ENCODE results near the gene TARM1.
"Not testable (repeated sequence)": the region's sequence is repeated elsewhere in the genome, so short reads cannot be mapped to it uniquely, and the experiment has no call there.

The TARM1 gene

DNA sequence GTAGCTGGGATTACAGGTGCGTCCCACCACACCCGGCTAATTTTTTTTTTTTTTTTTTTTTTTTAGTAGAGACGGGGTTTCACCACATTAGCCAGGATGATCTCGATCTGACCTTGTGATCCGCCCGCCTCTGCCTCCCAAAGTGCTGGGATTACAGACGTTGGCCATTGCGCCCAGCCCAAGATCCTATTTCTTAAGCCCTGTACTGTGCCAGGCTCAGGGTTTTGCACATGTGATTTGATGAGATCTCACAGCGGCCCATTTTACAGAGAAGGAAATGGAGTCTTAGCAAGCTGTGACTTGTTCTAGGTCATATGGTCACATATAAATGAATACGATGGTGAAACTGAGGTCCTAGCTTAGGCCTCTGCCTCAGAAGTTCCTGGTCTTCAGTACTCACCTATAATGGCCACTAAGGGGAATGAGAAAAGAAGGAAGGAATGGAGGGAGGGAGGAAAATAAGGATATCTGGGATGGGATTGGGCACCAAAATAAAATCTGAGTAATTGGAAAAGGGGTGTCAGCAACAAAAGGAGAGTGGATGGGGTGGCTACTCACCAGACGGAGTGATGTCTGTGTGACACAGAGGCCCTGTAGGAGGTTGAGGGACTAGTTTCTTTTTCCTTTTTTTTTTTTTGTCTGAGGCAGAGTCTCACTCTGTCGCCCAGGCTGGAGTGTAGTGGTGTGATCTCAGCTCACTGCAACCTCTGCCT lies 18.2 kb upstream of the TARM1 start:
- DNase-seq, result no peak

GRCh38 chr19:54096617-54097106 lies 15.5 kb upstream of the TARM1 start:
- no peak for DNase-seq

- DNase-seq, result not testable (repeated sequence)
Measured at GRCh38 chr19:54095859-54096616, 14.9 kb upstream of the TARM1 start.

DNA sequence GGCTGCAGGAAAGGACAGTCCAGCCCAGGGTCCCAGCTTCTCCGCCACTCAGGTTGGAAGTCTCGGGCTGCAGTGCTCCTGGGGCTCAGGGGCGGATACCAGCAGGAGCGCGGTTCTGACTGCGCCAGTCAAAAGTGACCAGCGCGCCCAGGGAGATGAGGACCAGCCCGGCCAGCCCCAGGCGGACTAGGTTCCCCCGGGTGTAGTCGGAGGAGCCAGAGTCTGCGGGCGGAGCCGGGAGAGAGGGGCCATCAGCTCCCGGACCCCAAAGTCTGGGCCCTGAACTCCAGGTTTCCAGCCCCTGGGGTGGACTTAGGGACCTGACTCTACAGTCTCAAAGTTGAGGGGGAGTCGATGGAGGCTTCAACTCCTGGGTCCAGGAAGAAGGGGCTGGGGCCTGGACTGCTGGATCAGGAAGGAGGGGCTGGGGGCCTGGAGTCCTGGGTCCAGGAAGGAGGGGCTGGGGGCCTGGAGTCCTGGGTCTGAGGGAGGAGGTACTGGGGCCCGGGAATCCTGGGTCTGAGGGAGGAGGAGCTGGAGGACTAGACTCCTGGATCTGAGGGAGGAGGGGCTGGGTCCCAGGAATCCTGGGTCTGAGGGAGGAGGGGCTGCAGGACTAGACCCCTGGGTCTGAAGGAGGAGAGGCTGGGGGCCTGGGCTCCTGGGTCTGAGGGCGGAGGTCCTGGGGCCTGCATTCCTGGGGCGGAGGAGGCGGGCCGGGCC lies 14.1 kb upstream of the TARM1 start:
- no peak for DNase-seq

DNA sequence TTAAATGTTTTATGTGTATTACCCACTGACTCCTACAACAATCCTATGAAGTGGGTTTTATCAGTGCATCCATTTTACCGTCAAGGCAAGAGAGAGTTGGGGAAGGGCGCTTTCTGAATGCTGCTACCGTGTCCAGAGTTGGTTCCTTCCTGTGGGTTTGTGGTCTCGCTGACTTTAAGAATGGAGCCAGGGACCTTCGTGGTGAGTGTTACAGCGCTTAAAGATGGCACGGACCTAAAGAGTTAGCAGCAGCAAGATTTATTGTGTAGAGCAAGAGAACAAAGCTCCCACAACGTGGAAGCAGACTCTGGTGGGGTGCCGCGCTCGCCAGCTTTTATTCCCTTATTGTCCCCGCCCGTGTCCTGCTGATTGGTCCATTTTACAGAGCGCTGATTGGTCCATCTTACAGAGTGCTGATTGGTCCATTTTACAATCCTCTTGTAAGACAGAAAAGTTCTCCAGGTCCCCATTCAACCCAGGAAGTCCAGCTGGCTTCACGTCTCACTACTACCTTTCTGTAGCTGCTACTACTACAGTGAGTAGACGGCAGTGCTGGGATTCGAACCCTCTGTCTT lies 13.3 kb upstream of the TARM1 start:
- no peak for DNase-seq

GRCh38 chr19:54084410-54084809 lies 3.2 kb upstream of the TARM1 start:
- no peak for DNase-seq

DNA sequence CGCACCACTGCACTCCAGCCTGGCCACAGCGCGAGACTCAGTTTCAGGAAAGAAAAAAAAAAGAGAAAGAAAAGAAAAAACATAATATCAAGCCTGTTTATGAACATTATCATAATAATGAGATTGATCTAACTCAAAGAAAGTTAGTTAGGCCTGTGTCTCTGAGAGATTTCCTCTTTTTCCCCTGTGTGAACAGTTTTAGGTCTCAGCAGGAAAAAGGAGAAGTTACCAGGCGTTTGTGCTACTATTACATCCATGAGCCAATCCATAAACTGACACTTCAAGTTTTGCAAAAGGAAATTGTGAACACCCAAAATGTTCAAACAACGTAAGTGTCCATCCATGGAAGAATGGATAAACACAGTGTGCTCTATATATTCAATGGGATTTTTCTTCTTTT lies 3.8 kb downstream of the TARM1 start:
- no peak for DNase-seq

DNA sequence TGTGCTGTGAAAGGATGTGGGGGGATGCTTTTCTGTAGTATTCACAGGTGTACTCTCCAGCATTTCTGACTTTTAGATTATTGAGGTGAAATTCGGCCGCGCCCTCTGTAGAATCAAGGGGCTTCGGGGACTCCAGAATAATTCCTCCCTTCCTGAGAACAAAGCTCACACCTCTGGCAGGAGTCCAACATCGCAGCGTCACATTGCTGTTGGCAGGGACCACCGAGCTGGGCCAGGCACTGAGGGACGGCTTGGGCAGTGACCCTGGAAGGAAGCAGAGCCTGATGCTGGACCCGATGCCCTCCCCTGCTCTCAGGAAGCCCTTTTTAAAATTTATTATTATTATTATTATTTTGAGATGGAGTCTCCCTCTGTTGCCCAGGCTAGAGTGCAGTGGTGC lies 6.3 kb downstream of the TARM1 start:
- DNase-seq, result no peak

DNA sequence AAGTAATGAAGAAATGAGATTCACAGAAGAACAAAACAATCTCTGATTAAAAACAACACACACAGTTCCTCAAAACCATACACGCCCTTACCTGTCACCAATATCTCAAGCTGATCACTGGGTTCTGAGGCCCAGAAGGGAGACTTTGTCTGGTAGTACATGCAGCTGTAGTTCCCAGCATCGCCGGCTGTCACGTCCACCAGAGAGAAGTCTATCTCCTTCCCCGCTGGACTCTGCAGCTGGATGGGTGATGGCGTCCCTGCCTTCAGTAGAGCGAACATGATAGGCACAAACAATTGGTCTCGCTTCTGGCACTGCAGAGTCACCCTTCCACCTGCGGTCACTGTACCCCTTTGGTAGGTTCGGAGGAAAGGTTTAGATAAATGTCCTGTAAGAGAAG lies 7.3 kb downstream of the TARM1 start:
- no peak for DNase-seq

- DNase-seq, result no peak
Measured at GRCh38 chr19:54069470-54069869, 11.7 kb downstream of the TARM1 start.

GRCh38 chr19:54063350-54064116 lies 17.6 kb downstream of the TARM1 start, which contains the start of gene VSTM1:
Gene VSTM1 (minus strand): TSS chr19:54063897. CDS start chr19:54063777, 120 bp downstream.
- DNase-seq, result no peak

DNA sequence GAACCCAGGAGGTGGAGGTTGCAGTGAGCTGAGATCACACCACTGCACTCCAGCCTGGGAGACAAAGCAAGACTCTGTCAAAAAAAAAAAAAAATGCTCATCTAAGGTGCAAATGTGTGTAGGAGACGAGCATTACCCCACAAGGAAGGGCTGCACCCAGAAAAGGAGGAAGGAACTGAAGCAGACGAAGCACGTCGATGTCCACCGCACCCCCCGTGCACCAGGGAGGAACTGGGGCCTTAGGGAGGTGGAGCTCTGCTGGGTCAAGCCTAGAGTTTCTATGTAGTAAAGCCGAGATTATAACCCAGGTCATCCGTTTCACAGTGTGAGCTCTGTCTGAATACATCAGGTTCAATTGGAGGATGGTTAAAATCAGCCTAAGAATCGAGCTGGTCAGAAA lies 18.5 kb downstream of the TARM1 start:
- no peak for DNase-seq

DNA sequence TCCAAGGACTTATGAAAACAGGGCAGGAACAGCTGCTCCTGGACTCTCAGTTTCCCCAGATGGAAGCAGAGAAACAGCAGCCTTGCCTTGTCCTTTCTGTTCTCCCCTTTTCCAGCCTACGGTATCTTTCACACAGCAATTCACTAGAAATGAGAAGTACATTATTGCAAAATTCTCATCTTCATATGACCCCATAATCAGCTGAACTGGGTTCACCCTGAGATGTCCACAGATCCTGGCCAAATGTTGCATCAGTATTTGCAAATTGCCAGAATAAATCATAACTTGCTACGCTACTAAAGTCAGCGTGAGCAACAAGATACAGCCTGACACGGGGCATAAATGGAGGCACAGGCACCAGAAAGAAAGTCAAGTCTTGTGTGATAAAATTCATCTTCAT lies 33.5 kb downstream of the TARM1 start:
- DNase-seq, result no peak

DNA sequence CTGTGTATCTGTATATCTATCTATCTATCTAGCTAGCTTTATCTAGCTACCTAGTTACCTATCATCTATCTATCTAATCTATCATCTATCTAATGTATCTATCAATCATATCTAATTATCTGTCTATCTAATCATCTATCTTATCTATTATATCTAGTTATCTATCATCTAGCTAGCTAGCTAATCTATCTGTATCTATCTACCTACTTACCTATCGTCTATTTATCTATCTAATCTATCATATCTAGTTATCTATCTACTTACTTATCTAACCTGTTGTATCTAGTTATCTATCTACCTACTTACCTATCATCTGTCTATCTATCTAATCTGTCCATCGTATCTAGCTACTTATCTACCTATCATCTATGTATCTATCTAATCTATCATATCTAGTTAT lies 35.4 kb downstream of the TARM1 start:
- no peak for DNase-seq

GRCh38 chr19:54042989-54043388 lies 38.2 kb downstream of the TARM1 start:
- DNase-seq, result no peak

GRCh38 chr19:54041969-54042606 lies 39.1 kb downstream of the TARM1 start:
- no peak for DNase-seq

DNA sequence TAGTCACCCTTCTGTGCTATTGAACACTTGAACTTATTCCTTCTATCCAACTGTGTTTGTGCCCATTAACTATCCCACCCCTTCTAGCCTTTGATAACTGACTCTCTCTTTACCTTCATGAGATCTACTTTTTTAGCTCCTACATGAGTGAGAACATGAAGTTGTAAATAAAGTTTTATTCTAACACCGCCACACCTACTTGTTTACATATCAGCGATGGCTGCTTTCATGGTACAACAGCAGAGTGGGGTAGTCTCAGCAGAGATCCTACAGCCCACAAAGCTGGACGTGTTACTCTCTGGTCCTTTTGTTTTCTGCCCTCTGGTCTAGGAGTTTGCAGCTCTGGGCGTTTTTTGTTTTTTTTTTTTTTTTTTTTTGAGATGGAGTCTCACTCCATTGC lies 41.2 kb downstream of the TARM1 start:
- DNase-seq, result no peak

- DNase-seq, result not testable (repeated sequence)
Measured at GRCh38 chr19:54036542-54036941, 44.6 kb downstream of the TARM1 start.

- no peak for DNase-seq
Measured at GRCh38 chr19:54035215-54036178, 45.7 kb downstream of the TARM1 start.

DNA sequence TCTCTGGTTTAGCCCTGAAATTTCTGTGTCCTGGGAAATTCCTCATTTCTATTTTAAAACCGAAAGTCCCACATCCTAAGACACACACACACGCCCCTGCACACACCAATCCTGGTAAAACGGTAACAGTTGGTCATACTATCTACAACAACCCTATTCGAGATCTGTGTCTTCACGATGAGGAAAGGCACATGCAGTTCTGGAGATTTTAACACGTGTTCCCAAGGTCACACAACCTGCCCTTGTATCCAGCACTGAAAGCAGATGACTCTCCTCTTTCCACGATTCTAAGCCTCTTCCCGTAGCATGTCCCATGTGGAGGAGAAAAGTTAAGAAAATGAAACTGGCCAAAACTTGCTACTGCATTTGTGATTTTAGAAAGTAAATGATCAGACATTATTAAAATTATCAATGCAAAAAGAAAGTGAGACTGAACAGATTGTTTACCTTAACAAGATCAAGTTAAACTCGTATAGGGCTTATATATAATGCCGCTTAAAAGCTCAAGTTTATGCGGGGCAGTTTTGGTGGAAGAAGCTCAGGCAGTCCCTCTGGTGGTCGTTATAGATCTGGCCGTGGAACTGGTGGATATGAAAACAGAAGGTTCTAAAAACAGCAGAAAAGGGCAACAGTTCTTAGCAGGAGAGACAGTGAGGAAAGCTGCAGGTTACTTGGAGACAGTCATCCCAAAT lies 50.1 kb downstream of the TARM1 start:
- DNase-seq, result no peak

Data from hippocampal formation (tissue), 2 donors.